GM18909 (cell line): ENCODE measurements around the gene GALNTL6.

Source experiments
- ATAC-seq: cut with Tn5 transposase; IDR thresholded peaks from one replicate; pipeline ENCODE4 v1.9.1; 2021; ENCODE audit warnings: mild to moderate bottlenecking; ENCODE audit not compliant: unreplicated experiment, poor library complexity

GALNTL6 gene

GRCh38 chr4:172826861-172827260 is 1013.7 kb downstream of the GALNTL6 start:
- no peak for ATAC-seq

GRCh38 chr4:172830295-172830764 is 1017.1 kb downstream of the GALNTL6 start:
- no peak for ATAC-seq

- no peak for ATAC-seq
Observed at GRCh38 chr4:172836661-172837060, 1023.5 kb downstream of the GALNTL6 start.

GRCh38 chr4:172838111-172838510 is 1024.9 kb downstream of the GALNTL6 start:
- ATAC-seq, result no peak

- ATAC-seq, result no peak
Observed at GRCh38 chr4:172838943-172839342, 1025.7 kb downstream of the GALNTL6 start.

- no peak for ATAC-seq
Observed at GRCh38 chr4:172842779-172843178, 1029.6 kb downstream of the GALNTL6 start.

GRCh38 chr4:172843192-172843591 is 1030.0 kb downstream of the GALNTL6 start:
- ATAC-seq, result no peak

- no peak for ATAC-seq
Observed at GRCh38 chr4:172844556-172844955, 1031.4 kb downstream of the GALNTL6 start.

- ATAC-seq, result no peak
Observed at GRCh38 chr4:172845281-172845680, 1032.1 kb downstream of the GALNTL6 start.

GRCh38 chr4:172850838-172851237 is 1037.6 kb downstream of the GALNTL6 start:
- no peak for ATAC-seq

- ATAC-seq, result no peak
Observed at GRCh38 chr4:172851534-172851933, 1038.3 kb downstream of the GALNTL6 start.

- ATAC-seq, result no peak
Observed at GRCh38 chr4:172857026-172857425, 1043.8 kb downstream of the GALNTL6 start.

GRCh38 chr4:172858731-172859230 is 1045.6 kb downstream of the GALNTL6 start:
- no peak for ATAC-seq

- ATAC-seq, result no peak
Observed at GRCh38 chr4:172865103-172865502, 1051.9 kb downstream of the GALNTL6 start.

- ATAC-seq, result no peak
Observed at GRCh38 chr4:172865531-172866127, 1052.4 kb downstream of the GALNTL6 start.

GRCh38 chr4:172866421-172866820 is 1053.2 kb downstream of the GALNTL6 start:
- ATAC-seq, result no peak

- ATAC-seq, result no peak
Observed at GRCh38 chr4:172867835-172868234, 1054.6 kb downstream of the GALNTL6 start.

GRCh38 chr4:172868271-172868670 is 1055.1 kb downstream of the GALNTL6 start:
- no peak for ATAC-seq

- no peak for ATAC-seq
Observed at GRCh38 chr4:172869621-172870268, 1056.5 kb downstream of the GALNTL6 start.

GRCh38 chr4:172871381-172871780 is 1058.2 kb downstream of the GALNTL6 start:
- no peak for ATAC-seq

GRCh38 chr4:172874944-172875343 is 1061.7 kb downstream of the GALNTL6 start:
- no peak for ATAC-seq

- ATAC-seq, result no peak
Observed at GRCh38 chr4:172876394-172876793, 1063.2 kb downstream of the GALNTL6 start.
